ENCODE data around the gene QKI.

QKI gene

GRCh38 chr6:163507965-163508364, 93.4 kb downstream of the QKI start:
- DNase-seq, result no peak
- no peak overlapping the region for H3K4me3 ChIP-seq (ENCODE audit: low read depth, low read length)
- no peaks in the 10 kb centered on the region for H3K27me3 ChIP-seq (replicated peaks)
- TF ChIP-seq CTCF (IDR thresholded peaks at IDR 0.05; ENCODE audit: low read depth, low read length, missing control alignments), result no peak
- in situ Hi-C loops (cut with HindIII; ENCODE audit: low pct_ligation_motif_present, low sequenced_read_pairs), result no loop called here
- H3K36me3 ChIP-seq (replicated peaks), result no peaks in the 10 kb centered on the region
- H3K27ac ChIP-seq, result no peak overlapping the region

- TF ChIP-seq CTCF (IDR thresholded peaks at IDR 0.05; ENCODE audit: low read depth, low read length, missing control alignments), result no peak
- no peak overlapping the region for H3K4me3 ChIP-seq (ENCODE audit: low read depth, low read length)
- in situ Hi-C loops (cut with HindIII; ENCODE audit: low pct_ligation_motif_present, low sequenced_read_pairs), result no loop called here
Observed at GRCh38 chr6:163513003-163513402, 98.5 kb downstream of the QKI start.

GRCh38 chr6:163513570-163514166, 99.2 kb downstream of the QKI start:
- in situ Hi-C loops (cut with HindIII; ENCODE audit: low pct_ligation_motif_present, low sequenced_read_pairs), result no loop called here
- TF ChIP-seq CTCF (IDR thresholded peaks at IDR 0.05; ENCODE audit: low read depth, low read length, missing control alignments), result no peak
- H3K27ac ChIP-seq, result no peak overlapping the region

More at GRCh38 chr6:163513003-163513402, 98.5 kb downstream of the QKI start:
- Histone ChIP-seq H3K36me3 (replicated peaks) (no peaks in the 10 kb centered on the region), H3K27me3 (replicated peaks) (no peaks in the 10 kb centered on the region), H3K27ac (no peak overlapping the region)
- no peak for DNase-seq

GRCh38 chr6:163516908-163517307, 102.4 kb downstream of the QKI start:
- Histone ChIP-seq H3K27me3 (replicated peaks) (no peaks in the 10 kb centered on the region), H3K4me3 (ENCODE audit: low read depth, low read length) (no peak overlapping the region), H3K27ac (no peak overlapping the region), H3K36me3 (replicated peaks) (no peaks in the 10 kb centered on the region)
- no peak for DNase-seq
- TF ChIP-seq CTCF (IDR thresholded peaks at IDR 0.05; ENCODE audit: low read depth, low read length, missing control alignments), result no peak
- in situ Hi-C loops (cut with HindIII; ENCODE audit: low pct_ligation_motif_present, low sequenced_read_pairs), result no loop called here

More at GRCh38 chr6:163513570-163514166, 99.2 kb downstream of the QKI start:
- no peaks in the 10 kb centered on the region for H3K36me3 ChIP-seq (replicated peaks)
- no peak overlapping the region for H3K4me3 ChIP-seq (ENCODE audit: low read depth, low read length)
- no peak for DNase-seq
- no peaks in the 10 kb centered on the region for H3K27me3 ChIP-seq (replicated peaks)

- Histone ChIP-seq H3K27ac (no peak overlapping the region), H3K27me3 (replicated peaks) (no peaks in the 10 kb centered on the region), H3K4me3 (ENCODE audit: low read depth, low read length) (no peak overlapping the region), H3K36me3 (replicated peaks) (no peaks in the 10 kb centered on the region)
- no peak for DNase-seq
- no peak for TF ChIP-seq CTCF (IDR thresholded peaks at IDR 0.05; ENCODE audit: low read depth, low read length, missing control alignments)
- in situ Hi-C loops (cut with HindIII; ENCODE audit: low pct_ligation_motif_present, low sequenced_read_pairs), result no loop called here
Observed at GRCh38 chr6:163520956-163521355, 106.4 kb downstream of the QKI start.

GRCh38 chr6:163522033-163522432, 107.5 kb downstream of the QKI start:
- DNase-seq, result no peak

More at GRCh38 chr6:163522033-163522432, 107.5 kb downstream of the QKI start:
- H3K27me3 ChIP-seq (replicated peaks), result no peaks in the 10 kb centered on the region
- in situ Hi-C loops (cut with HindIII; ENCODE audit: low pct_ligation_motif_present, low sequenced_read_pairs), result no loop called here
- H3K27ac ChIP-seq, result no peak overlapping the region
- TF ChIP-seq CTCF (IDR thresholded peaks at IDR 0.05; ENCODE audit: low read depth, low read length, missing control alignments), result no peak
- H3K36me3 ChIP-seq (replicated peaks), result no peaks in the 10 kb centered on the region
- no peak overlapping the region for H3K4me3 ChIP-seq (ENCODE audit: low read depth, low read length)
